Thyroid gland (tissue), 4 donors: Measurements from ENCODE around the gene HTRA3.

ENCODE experiments used
- POLR2A ChIP-seq, 2 donors: fragments of 450-650 bp; IDR thresholded peaks; one replicate each; pipeline ENCODE4 v1.6.1; 2017; ENCODE audit warnings: antibody characterized with exemption in 2 of 2, mild to moderate bottlenecking in 2 of 2, moderate library complexity in 1 of 2
- TF ChIP-seq, protein P1 (sequence below), 6 experiments: fragments of 200-600 bp in 3 of 6; fragments of 450-650 bp in 3 of 6; sonication (generic) in 3 of 6; IDR thresholded peaks; one replicate each; pipeline ENCODE4 v1.5.1; 2016 to 2019; ENCODE audit warnings: antibody characterized with exemption in 6 of 6, mild to moderate bottlenecking in 2 of 6, inconsistent platforms in 1 of 6, moderate library complexity in 1 of 6

DNA sequence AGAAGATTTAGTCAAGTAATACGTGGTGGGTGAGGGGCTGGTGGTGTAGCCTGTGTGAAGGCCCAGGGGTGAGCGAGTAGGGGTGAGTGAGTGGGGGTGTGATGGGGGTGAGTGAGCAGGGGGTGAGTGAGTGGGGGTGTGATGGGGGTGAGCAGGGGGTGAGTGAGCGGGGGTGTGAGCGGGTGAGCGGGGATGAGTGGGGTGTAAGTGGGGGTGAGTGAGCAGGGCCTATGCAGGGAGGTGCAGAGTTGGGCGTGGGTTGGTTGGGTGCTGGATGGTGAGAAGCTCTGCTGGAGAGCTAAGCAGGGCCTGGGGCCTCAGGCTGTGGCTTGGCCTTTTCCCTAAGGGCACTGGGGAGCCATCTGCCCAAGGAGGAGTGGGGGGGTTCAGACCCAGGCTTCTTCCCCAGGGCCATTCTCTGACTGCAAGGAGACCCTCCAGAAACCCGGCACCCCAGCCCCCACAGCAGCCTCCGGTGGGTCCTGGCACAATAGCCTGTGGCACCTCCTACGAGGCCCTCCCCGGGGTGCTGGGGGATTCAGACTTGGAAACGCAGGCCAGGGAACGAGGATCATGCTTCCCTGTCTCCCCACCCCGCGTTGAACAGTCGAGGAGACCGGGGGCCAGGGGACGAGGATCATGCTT lies 40.1 kb upstream of the HTRA3 start:
- TF ChIP-seq, protein P1, sequence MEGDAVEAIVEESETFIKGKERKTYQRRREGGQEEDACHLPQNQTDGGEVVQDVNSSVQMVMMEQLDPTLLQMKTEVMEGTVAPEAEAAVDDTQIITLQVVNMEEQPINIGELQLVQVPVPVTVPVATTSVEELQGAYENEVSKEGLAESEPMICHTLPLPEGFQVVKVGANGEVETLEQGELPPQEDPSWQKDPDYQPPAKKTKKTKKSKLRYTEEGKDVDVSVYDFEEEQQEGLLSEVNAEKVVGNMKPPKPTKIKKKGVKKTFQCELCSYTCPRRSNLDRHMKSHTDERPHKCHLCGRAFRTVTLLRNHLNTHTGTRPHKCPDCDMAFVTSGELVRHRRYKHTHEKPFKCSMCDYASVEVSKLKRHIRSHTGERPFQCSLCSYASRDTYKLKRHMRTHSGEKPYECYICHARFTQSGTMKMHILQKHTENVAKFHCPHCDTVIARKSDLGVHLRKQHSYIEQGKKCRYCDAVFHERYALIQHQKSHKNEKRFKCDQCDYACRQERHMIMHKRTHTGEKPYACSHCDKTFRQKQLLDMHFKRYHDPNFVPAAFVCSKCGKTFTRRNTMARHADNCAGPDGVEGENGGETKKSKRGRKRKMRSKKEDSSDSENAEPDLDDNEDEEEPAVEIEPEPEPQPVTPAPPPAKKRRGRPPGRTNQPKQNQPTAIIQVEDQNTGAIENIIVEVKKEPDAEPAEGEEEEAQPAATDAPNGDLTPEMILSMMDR (IDR thresholded peaks at IDR 0.05), result no peak
- no peak for TF ChIP-seq POLR2A (IDR thresholded peaks at IDR 0.05)
